Skin of body (tissue), 2 donors: Measurements from ENCODE around the gene PCNT. TPM values are rescaled to one million over a fixed set of nuclear protein-coding genes. Genes with fewer than 3 reads are reported as not detected.
"Not testable (repeated sequence)": the region's sequence is repeated elsewhere in the genome, so short reads cannot be mapped to it uniquely, and the experiment has no call there.

Source experiments
- DNase-seq: peaks from one replicate; lab custom pipeline; 2025; lab: John Stamatoyannopoulos, UW
- total RNA-seq: library from RNA; depleted of rRNA; stranded (reverse); fragments of >200 nt; gene quantifications from one replicate; pipeline ENCODE4 v1.2.3, GENCODE V29; 2014

The PCNT gene
- total RNA-seq, 1 donor from 2014 or later: 27.8 TPM

GRCh38 chr21:46424621-46425020, 100.7 kb downstream of the PCNT start:
- DNase-seq: no peak

GRCh38 chr21:46425041-46425440, 101.1 kb downstream of the PCNT start:
- DNase-seq: no peak

GRCh38 chr21:46425571-46425970, 101.6 kb downstream of the PCNT start:
- DNase-seq: no peak

GRCh38 chr21:46426313-46427046, 102.5 kb downstream of the PCNT start:
- DNase-seq: no peak

GRCh38 chr21:46427516-46427915, 103.6 kb downstream of the PCNT start:
- DNase-seq: no peak

- DNase-seq: no peak
Measured at GRCh38 chr21:46428286-46428685, 104.3 kb downstream of the PCNT start.

GRCh38 chr21:46428987-46429710, 105.2 kb downstream of the PCNT start:
- DNase-seq: no peak

- DNase-seq: no peak
Measured at GRCh38 chr21:46429754-46430681, 106.1 kb downstream of the PCNT start.

- no peak for DNase-seq
Measured at GRCh38 chr21:46431448-46431847, 107.5 kb downstream of the PCNT start.

GRCh38 chr21:46431884-46432488, 108.0 kb downstream of the PCNT start:
- DNase-seq: no peak

- not testable (repeated sequence) for DNase-seq
Measured at GRCh38 chr21:46433116-46433515, 109.2 kb downstream of the PCNT start.

GRCh38 chr21:46434322-46434958, 110.5 kb downstream of the PCNT start:
- DNase-seq: no peak

- no peak for DNase-seq
Measured at GRCh38 chr21:46435786-46436227, 111.9 kb downstream of the PCNT start.

GRCh38 chr21:46436621-46437020, 112.7 kb downstream of the PCNT start:
- no peak for DNase-seq

GRCh38 chr21:46437096-46437498, 113.1 kb downstream of the PCNT start:
- DNase-seq: no peak

GRCh38 chr21:46437511-46437910, 113.6 kb downstream of the PCNT start:
- no peak for DNase-seq

- DNase-seq: no peak
Measured at GRCh38 chr21:46438241-46438640, 114.3 kb downstream of the PCNT start.

GRCh38 chr21:46439906-46440305, 116.0 kb downstream of the PCNT start:
- no peak for DNase-seq

GRCh38 chr21:46441331-46441730, 117.4 kb downstream of the PCNT start:
- no peak for DNase-seq

GRCh38 chr21:46441961-46442498, 118.1 kb downstream of the PCNT start:
- DNase-seq: no peak

GRCh38 chr21:46442938-46443337, 119.0 kb downstream of the PCNT start:
- no peak for DNase-seq
